ENCODE data around the gene CRIM1. TPM values are rescaled to one million over a fixed set of nuclear protein-coding genes. Genes with fewer than 3 reads are reported as not detected.

Gene CRIM1
- total RNA-seq, 1 experiment from 2014 or later: 133 TPM

- Histone ChIP-seq H3K9me2 (ENCODE audit: insufficient read depth) (no peaks in the 10 kb centered on the region), H2AFZ (no peak overlapping the region), H4K20me1 (ENCODE audit: insufficient read depth) (no peaks in the 10 kb centered on the region), H3K9me3 (ENCODE audit: insufficient read depth, low read depth) (no peaks in the 10 kb centered on the region), H3K4me2 (no peak overlapping the region), H3K79me2 (ENCODE audit: low read depth) (no peaks in the 10 kb centered on the region), H3F3A (ENCODE audit: insufficient read depth, low read depth) (peaks cover 9% of the 10 kb centered on the region; the same call in 1 of the 2 replicates), H3K27ac (no peak overlapping the region), H3K36me3 (ENCODE audit: low read depth) (no peaks in the 10 kb centered on the region), H3K27me3 (ENCODE audit: insufficient read depth, low read depth) (no peaks in the 10 kb centered on the region), H3K4me3 (no peak overlapping the region), H3K4me1 (replicated peaks; ENCODE audit: insufficient read depth) (peaks cover 46% of the 10 kb centered on the region)
- no peak for DNase-seq
- BruUV-seq (replicated peaks): no TSS peak
- intact Hi-C loops (cut with micrococcal nuclease; ENCODE audit: unreplicated experiment): no loop called here
- POLR2A ChIA-PET (ENCODE audit: unreplicated experiment): interaction anchor here (0.7 kb wide), 2 partner anchors 151 to 709 kb away, joined by 3 to 6 read pairs; no protein-coding TSS in a partner anchor
- CTCF ChIA-PET: interaction anchor here (0.6 kb wide), 1 partner anchor 127 kb away, joined by 3 read pairs; no protein-coding TSS in a partner anchor
- TF ChIP-seq, protein P1, sequence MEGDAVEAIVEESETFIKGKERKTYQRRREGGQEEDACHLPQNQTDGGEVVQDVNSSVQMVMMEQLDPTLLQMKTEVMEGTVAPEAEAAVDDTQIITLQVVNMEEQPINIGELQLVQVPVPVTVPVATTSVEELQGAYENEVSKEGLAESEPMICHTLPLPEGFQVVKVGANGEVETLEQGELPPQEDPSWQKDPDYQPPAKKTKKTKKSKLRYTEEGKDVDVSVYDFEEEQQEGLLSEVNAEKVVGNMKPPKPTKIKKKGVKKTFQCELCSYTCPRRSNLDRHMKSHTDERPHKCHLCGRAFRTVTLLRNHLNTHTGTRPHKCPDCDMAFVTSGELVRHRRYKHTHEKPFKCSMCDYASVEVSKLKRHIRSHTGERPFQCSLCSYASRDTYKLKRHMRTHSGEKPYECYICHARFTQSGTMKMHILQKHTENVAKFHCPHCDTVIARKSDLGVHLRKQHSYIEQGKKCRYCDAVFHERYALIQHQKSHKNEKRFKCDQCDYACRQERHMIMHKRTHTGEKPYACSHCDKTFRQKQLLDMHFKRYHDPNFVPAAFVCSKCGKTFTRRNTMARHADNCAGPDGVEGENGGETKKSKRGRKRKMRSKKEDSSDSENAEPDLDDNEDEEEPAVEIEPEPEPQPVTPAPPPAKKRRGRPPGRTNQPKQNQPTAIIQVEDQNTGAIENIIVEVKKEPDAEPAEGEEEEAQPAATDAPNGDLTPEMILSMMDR (conservative IDR thresholded peaks at IDR 0.05): no peak
- TF ChIP-seq EZH2 (IDR thresholded peaks at IDR 0.05; ENCODE audit: low read depth): no peak
These were observed 20.0 kb upstream of the CRIM1 start for GRCh38 chr2:36335597-36335996.

GRCh38 chr2:36336321-36336720, 19.3 kb upstream of the CRIM1 start:
- Histone ChIP-seq H3K27ac (no peak overlapping the region), H4K20me1 (ENCODE audit: insufficient read depth) (no peaks in the 10 kb centered on the region), H3F3A (ENCODE audit: insufficient read depth, low read depth) (peaks cover 9% of the 10 kb centered on the region; the same call in 1 of the 2 replicates), H2AFZ (no peak overlapping the region), H3K4me2 (no peak overlapping the region), H3K9me2 (ENCODE audit: insufficient read depth) (no peaks in the 10 kb centered on the region), H3K27me3 (ENCODE audit: insufficient read depth, low read depth) (no peaks in the 10 kb centered on the region), H3K4me3 (no peak overlapping the region), H3K4me1 (replicated peaks; ENCODE audit: insufficient read depth) (peaks cover 39% of the 10 kb centered on the region), H3K9me3 (ENCODE audit: insufficient read depth, low read depth) (no peaks in the 10 kb centered on the region), H3K36me3 (ENCODE audit: low read depth) (no peaks in the 10 kb centered on the region), H3K79me2 (ENCODE audit: low read depth) (no peaks in the 10 kb centered on the region)
- POLR2A ChIA-PET (ENCODE audit: unreplicated experiment): interaction anchor here (0.6 to 0.7 kb wide), 2 partner anchors 17 to 708 kb away, joined by 3 to 4 read pairs; no protein-coding TSS in a partner anchor
- no TSS peak for BruUV-seq (replicated peaks)
- intact Hi-C loops (cut with micrococcal nuclease; ENCODE audit: unreplicated experiment): no loop called here
- CTCF ChIA-PET: no interaction called here
- DNase-seq: no peak
- TF ChIP-seq EZH2 (IDR thresholded peaks at IDR 0.05; ENCODE audit: low read depth): no peak
- TF ChIP-seq, protein P1 (conservative IDR thresholded peaks at IDR 0.05): no peak

- intact Hi-C loops (cut with micrococcal nuclease; ENCODE audit: unreplicated experiment): no loop called here
- no TSS peak for BruUV-seq (replicated peaks)
- no peaks in the 10 kb centered on the region for H3K9me3 ChIP-seq (ENCODE audit: insufficient read depth, low read depth)
- ChIA-PET CTCF (interaction anchor here (1.8 kb wide), 1 partner anchor 15 kb away, joined by 9 read pairs; no protein-coding TSS in a partner anchor), POLR2A (ENCODE audit: unreplicated experiment) (interaction anchor here (1.6 kb wide), 1 partner anchor 226 kb away, joined by 13 read pairs; no protein-coding TSS in a partner anchor)
- TF ChIP-seq, protein P1 (conservative IDR thresholded peaks at IDR 0.05): no peak
- no peak for TF ChIP-seq EZH2 (IDR thresholded peaks at IDR 0.05; ENCODE audit: low read depth)
- H3K4me1 ChIP-seq (replicated peaks; ENCODE audit: insufficient read depth): peaks cover 33% of the 10 kb centered on the region
- H3K9me2 ChIP-seq (ENCODE audit: insufficient read depth): no peaks in the 10 kb centered on the region
- DNase-seq: no peak
- H3K79me2 ChIP-seq (ENCODE audit: low read depth): no peaks in the 10 kb centered on the region
- H3K27me3 ChIP-seq (ENCODE audit: insufficient read depth, low read depth): no peaks in the 10 kb centered on the region
- no peaks in the 10 kb centered on the region for H4K20me1 ChIP-seq (ENCODE audit: insufficient read depth)
- no peak overlapping the region for H3K27ac ChIP-seq
- H3K4me2 ChIP-seq: no peak overlapping the region
- H2AFZ ChIP-seq: no peak overlapping the region
- H3K4me3 ChIP-seq: no peak overlapping the region
- H3K36me3 ChIP-seq (ENCODE audit: low read depth): no peaks in the 10 kb centered on the region
- H3F3A ChIP-seq (ENCODE audit: insufficient read depth, low read depth): peaks cover 9% of the 10 kb centered on the region; the same call in 1 of the 2 replicates
These were observed 18.2 kb upstream of the CRIM1 start for GRCh38 chr2:36337354-36337753.

All from PC-9 (cell line).